CD4-positive, alpha-beta T cell (primary cell): ENCODE results near the gene PRKD2. TPM values are rescaled to one million over a fixed set of nuclear protein-coding genes. Genes with fewer than 3 reads are reported as not detected.

Experiments used
- ATAC-seq: fragments of 200-7000 bp; cut with Tn5 transposase; one replicate; pipeline ENCODE4 v1.10.0; 2022; ENCODE audit warnings: mild to moderate bottlenecking; ENCODE audit not compliant: poor library complexity
- CTCF ChIA-PET: fragments of 350-600 bp; sonication (Branson Sonifier 250); formaldehyde crosslinking; loops from one replicate; lab custom pipeline; 2021; ENCODE audit warnings: antibody characterized with exemption, inconsistent platforms; lab: Charles Lee
- POLR2A ChIA-PET: fragments of 350-600 bp; sonication (Branson Sonifier 250); formaldehyde crosslinking; loops from one replicate; lab custom pipeline; 2021; ENCODE audit warnings: antibody characterized with exemption, inconsistent platforms; lab: Charles Lee
- DNase-seq, 14 experiments: peaks; one replicate each; pipeline ENCODE4 v3.0.0-alpha.2; 2013 to 2020; ENCODE audit warnings: mixed read lengths in 2 of 14
- H3K27ac ChIP-seq, 2 donors: one replicate each; pipeline versions ENCODE4 v1.5.1 to v1.7.0; 2013; ENCODE audit warnings: low read length in 2 of 2, low read depth in 1 of 2, mild to moderate bottlenecking in 1 of 2
- H3K27me3 ChIP-seq, 2 experiments: 1 replicate in 1 of 2; 2 replicates in 1 of 2; pipeline versions ENCODE4 v1.6.1 to v1.7.0; 2013; ENCODE audit warnings: low read length in 2 of 2, control low read depth in 1 of 2, mild to moderate bottlenecking in 1 of 2, moderate library complexity in 1 of 2; ENCODE audit not compliant: insufficient read depth in 2 of 2, control insufficient read depth in 1 of 2
- H3K36me3 ChIP-seq: one replicate; pipeline ENCODE4 v1.6.1; 2013; ENCODE audit warnings: low read length, control low read depth; ENCODE audit not compliant: insufficient read depth
- H3K4me1 ChIP-seq: one replicate; pipeline ENCODE4 v1.6.1; 2013; ENCODE audit warnings: low read length, control low read depth; ENCODE audit not compliant: insufficient read depth
- H3K4me3 ChIP-seq: one replicate; pipeline ENCODE4 v1.5.1; 2013; ENCODE audit warnings: mild to moderate bottlenecking, low read length, moderate library complexity
- H3K9me3 ChIP-seq, 2 experiments: 1 replicate in 1 of 2; 2 replicates in 1 of 2; pipeline versions ENCODE4 v1.6.1 to v1.7.0; 2013; ENCODE audit warnings: low read length in 2 of 2, mild to moderate bottlenecking in 2 of 2, control low read depth in 1 of 2, moderate library complexity in 1 of 2; ENCODE audit not compliant: control insufficient read depth in 1 of 2, insufficient read depth in 1 of 2
- H3K27ac Mint-ChIP-seq: one replicate; pipeline ENCODE4 v1.8.0; 2020; ENCODE audit warnings: mixed read lengths
- H3K27me3 Mint-ChIP-seq: one replicate; pipeline ENCODE4 v1.8.0; 2021; ENCODE audit warnings: mixed read lengths
- H3K36me3 Mint-ChIP-seq: one replicate; pipeline ENCODE4 v1.8.0; 2021; ENCODE audit warnings: low read depth, mixed read lengths
- H3K4me1 Mint-ChIP-seq: one replicate; pipeline ENCODE4 v1.8.0; 2021; ENCODE audit warnings: low read depth, mixed read lengths
- H3K4me3 Mint-ChIP-seq: one replicate; pipeline ENCODE4 v1.8.0; 2020; ENCODE audit warnings: mild to moderate bottlenecking, mixed read lengths
- H3K9me3 Mint-ChIP-seq: one replicate; pipeline ENCODE4 v1.8.0; 2020; ENCODE audit warnings: mixed read lengths
- CTCF ChIP-seq: fragments of 200-600 bp; IDR thresholded peaks from one replicate; pipeline ENCODE4 v1.8.0; 2022; ENCODE audit warnings: antibody characterized with exemption, mild to moderate bottlenecking
- intact Hi-C, 2 experiments: fragments of 100-400 bp; cut with DNase I in 1 of 2; cut with micrococcal nuclease in 1 of 2; formaldehyde crosslinking; loops; one replicate each; pipeline versions ENCODE4 v1.15.1 to v1.9.0; 2023 to 2025; cut with DNase I, micrococcal nuclease
- total RNA-seq, 174 experiments: library from RNA in 2 of 174; stranded (reverse) in 2 of 174; gene quantifications; one replicate each; pipeline ENCODE4 v1.2.3 and lab custom pipeline; 2021 to 2026

Gene PRKD2
- total RNA-seq, 2 experiments from 2014 or later: 105 to 113 TPM

GRCh38 chr19:46739290-46739771 is 22.4 kb upstream of the PRKD2 start:
- H3K9me3 Mint-ChIP-seq: no peaks in the 10 kb centered on the region
- intact Hi-C loops: no loop called here
- H3K27ac Mint-ChIP-seq: no peak overlapping the region
- DNase-seq (no peak), ATAC-seq (no peak)
- no peak overlapping the region for H3K4me3 Mint-ChIP-seq
- H3K36me3 ChIP-seq: peaks cover 52% of the 10 kb centered on the region
- TF ChIP-seq CTCF: no peak
- peaks cover 40% of the 10 kb centered on the region for H3K36me3 Mint-ChIP-seq
- H3K4me1 Mint-ChIP-seq: peaks cover 34% of the 10 kb centered on the region
- ChIA-PET CTCF (no interaction called here), POLR2A (no interaction called here)
- H3K27me3 ChIP-seq: no peaks in the 10 kb centered on the region
- no peak overlapping the region for H3K4me3 ChIP-seq
- no peaks in the 10 kb centered on the region for H3K27me3 Mint-ChIP-seq
- H3K4me1 ChIP-seq: peaks cover 26% of the 10 kb centered on the region
- no peak overlapping the region for H3K27ac ChIP-seq
- no peaks in the 10 kb centered on the region for H3K9me3 ChIP-seq

GRCh38 chr19:46737761-46738171 is 20.9 kb upstream of the PRKD2 start:
- TF ChIP-seq CTCF: no peak
- no peaks in the 10 kb centered on the region for H3K9me3 Mint-ChIP-seq
- DNase-seq: no peak
- H3K4me3 Mint-ChIP-seq: no peak overlapping the region
- no peaks in the 10 kb centered on the region for H3K27me3 Mint-ChIP-seq
- no peak overlapping the region for H3K27ac Mint-ChIP-seq
- H3K27me3 ChIP-seq: no peaks in the 10 kb centered on the region
- intact Hi-C loops: no loop called here
- peaks cover 68% of the 10 kb centered on the region for H3K36me3 ChIP-seq
- peaks cover 17% of the 10 kb centered on the region for H3K4me1 ChIP-seq
- no peak overlapping the region for H3K27ac ChIP-seq
- H3K4me3 ChIP-seq: no peak overlapping the region
- ChIA-PET POLR2A (no interaction called here), CTCF (no interaction called here)
- H3K4me1 Mint-ChIP-seq: peaks cover 21% of the 10 kb centered on the region
- H3K36me3 Mint-ChIP-seq: peaks cover 55% of the 10 kb centered on the region
- H3K9me3 ChIP-seq: no peaks in the 10 kb centered on the region
- no peak for ATAC-seq

- Histone ChIP-seq H3K36me3 (peaks cover 72% of the 10 kb centered on the region), H3K4me3 (no peak overlapping the region), H3K27ac (no peak overlapping the region), H3K9me3 (no peaks in the 10 kb centered on the region), H3K4me1 (peaks cover 17% of the 10 kb centered on the region), H3K27me3 (no peaks in the 10 kb centered on the region)
- DNase-seq (no peak), ATAC-seq (no peak)
- H3K27ac Mint-ChIP-seq: no peak overlapping the region
- H3K4me3 Mint-ChIP-seq: no peak overlapping the region
- H3K36me3 Mint-ChIP-seq: peaks cover 56% of the 10 kb centered on the region
- ChIA-PET POLR2A (no interaction called here), CTCF (no interaction called here)
- TF ChIP-seq CTCF: no peak
- no peaks in the 10 kb centered on the region for H3K27me3 Mint-ChIP-seq
- intact Hi-C loops: no loop called here
- H3K9me3 Mint-ChIP-seq: no peaks in the 10 kb centered on the region
- peaks cover 19% of the 10 kb centered on the region for H3K4me1 Mint-ChIP-seq
Measured at GRCh38 chr19:46737298-46737654, 20.4 kb upstream of the PRKD2 start.
